GM12878 (cell line): Measurements from ENCODE around the gene ULK4. TPM values are rescaled to one million over a fixed set of nuclear protein-coding genes. Genes with fewer than 3 reads are reported as not detected.
A peak's percentile ranks its signal among the peaks of the same experiment; 100 is the strongest.

Experiments
- ATAC-seq: fragments of 200-7000 bp; cut with Tn5 transposase; 3 replicates; pipeline ENCODE4 v1.9.1; 2020; ENCODE audit warnings: mild to moderate bottlenecking, moderate library complexity
- BruUV-seq: library from RNA; stranded (reverse); fragments of 400-500 nt; replicated peaks from 2 replicates; lab custom pipeline; 2021; lab: Mats Ljungman, UMichigan
- CTCF ChIA-PET: fragments of 300-600 bp; sonication (Branson Sonifier 250); formaldehyde crosslinking; extraction: SDS; loops from one replicate; lab custom pipeline; 2021; ENCODE audit warnings: inconsistent platforms; lab: Yijun Ruan, JAX
- POLR2A ChIA-PET: fragments of 350-600 bp; formaldehyde crosslinking; extraction: SDS; loops from one replicate; lab custom pipeline; 2021; ENCODE audit warnings: inconsistent platforms; lab: Charles Lee
- RAD21 ChIA-PET: fragments of 300-600 bp; sonication (Branson Sonifier 250); formaldehyde crosslinking; loops from one replicate; lab custom pipeline; 2023; ENCODE audit warnings: antibody characterized with exemption; ENCODE audit not compliant: unreplicated experiment; lab: Charles Lee
- SMC1A ChIA-PET: fragments of 300-600 bp; sonication (Branson Sonifier 250); formaldehyde crosslinking; loops from one replicate; lab custom pipeline; 2023; ENCODE audit not compliant: unreplicated experiment, uncharacterized antibody; lab: Charles Lee
- DNase-seq: peaks from one replicate; pipeline ENCODE4 v3.0.0-alpha.2; 2011; ENCODE audit warnings: low read depth, low spot score
- FAIRE-seq: peaks from 3 replicates; lab custom pipeline; 2011; peaks lifted over from hg19 to GRCh38; lab: Jason Lieb, UNC
- H2AFZ ChIP-seq: 2 replicates; pipeline ENCODE4 v1.6.0; 2011; ENCODE audit warnings: low read depth, low read length, control low read depth; ENCODE audit not compliant: control insufficient read depth
- H3K27ac ChIP-seq: 2 replicates; pipeline ENCODE4 v1.5.1; 2011; ENCODE audit warnings: control low read depth; ENCODE audit not compliant: control insufficient read depth, insufficient read depth
- H3K27me3 ChIP-seq, 2 experiments: replicated peaks in 1 of 2; 2 replicates each; pipeline versions ENCODE4 v1.6.0 to v1.6.1; 2011; ENCODE audit warnings: low read length in 1 of 2; ENCODE audit not compliant: control insufficient read depth in 2 of 2, insufficient read depth in 2 of 2
- H3K36me3 ChIP-seq, 2 experiments: 2 replicates each; pipeline ENCODE4 v1.5.1; 2011; ENCODE audit warnings: low read length in 1 of 2; ENCODE audit not compliant: control insufficient read depth in 2 of 2, insufficient read depth in 2 of 2
- H3K4me1 ChIP-seq: 2 replicates; pipeline ENCODE4 v1.6.1; 2011; ENCODE audit warnings: mild to moderate bottlenecking, low read length, moderate library complexity, mixed read lengths; ENCODE audit not compliant: control insufficient read depth, insufficient read depth
- H3K4me2 ChIP-seq: 2 replicates; pipeline ENCODE4 v1.6.0; 2011; ENCODE audit warnings: control low read depth; ENCODE audit not compliant: control insufficient read depth, insufficient read depth
- H3K4me3 ChIP-seq: fragments of 200-600 bp; sonication (generic); 2 replicates; pipeline ENCODE4 v1.5.1; 2016
- H3K79me2 ChIP-seq: 2 replicates; pipeline ENCODE4 v1.6.0; 2011; ENCODE audit warnings: low read length; ENCODE audit not compliant: control insufficient read depth, insufficient read depth
- H3K9ac ChIP-seq: 2 replicates; pipeline ENCODE4 v1.8.0; 2011; ENCODE audit warnings: low read length, control low read depth, mixed read lengths; ENCODE audit not compliant: control insufficient read depth, insufficient read depth
- H3K9me3 ChIP-seq: replicated peaks from 3 replicates; pipeline ENCODE4 v1.5.1; 2011; ENCODE audit warnings: mild to moderate bottlenecking, low read length; ENCODE audit not compliant: control insufficient read depth, insufficient read depth
- H4K20me1 ChIP-seq: 2 replicates; pipeline ENCODE4 v1.6.0; 2011; ENCODE audit not compliant: control insufficient read depth, insufficient read depth
- JUNB ChIP-seq: IDR thresholded peaks from 2 replicates; pipeline ENCODE4 v1.6.1; 2016; ENCODE audit warnings: antibody characterized with exemption, mild to moderate bottlenecking
- KLF5 ChIP-seq: fragments of 450-650 bp; IDR thresholded peaks from 2 replicates; pipeline ENCODE4 v1.6.1; 2014; ENCODE audit warnings: mild to moderate bottlenecking; ENCODE audit not compliant: partially characterized antibody
- MEF2B ChIP-seq: fragments of 450-650 bp; IDR thresholded peaks from 2 replicates; pipeline ENCODE4 v1.6.1; 2018; ENCODE audit warnings: mild to moderate bottlenecking, moderate library complexity; ENCODE audit not compliant: partially characterized antibody, poor library complexity, severe bottlenecking
- NR2C2 ChIP-seq: IDR thresholded peaks from 2 replicates; pipeline ENCODE4 v1.6.1; 2011; ENCODE audit warnings: borderline replicate concordance, low read depth; ENCODE audit not compliant: control insufficient read depth, insufficient read length
- RUNX3 ChIP-seq: IDR thresholded peaks from 2 replicates; pipeline ENCODE4 v1.6.1; 2012; ENCODE audit warnings: low read length, inconsistent platforms
- WGBS: methylation state at CpG from one replicate; pipeline ENCODE4 v1.1.6; 2016; ENCODE audit warnings: low lambda C conversion rate; ENCODE audit not compliant: insufficient replicate concordance, insufficient coverage; ENCODE audit errors: missing lambda C conversion rate; 5-methylcytosine and 5-hydroxymethylcytosine counted together
- in situ Hi-C: fragments of 300-500 bp; cut with MboI; formaldehyde crosslinking; loops from 9 replicates; pipeline ENCODE4 v1.14.3; 2018; ENCODE audit warnings: mixed read lengths
- intact Hi-C: fragments of 100-400 bp; cut with micrococcal nuclease; formaldehyde crosslinking; loops from one replicate; pipeline ENCODE4 v1.14.2; 2022; ENCODE audit not compliant: unreplicated experiment
- polyA plus RNA-seq, 11 experiments: library from polyadenylated mRNA; depleted of rRNA in 4 of 11; unstranded in 6 of 11; stranded (reverse) in 5 of 11; fragments of >200 nt; fragmentation: Nextera tagmentation in 4 of 11; fragmentation: Illumina TruSeq in 1 of 11; extraction: Ambion mirVana in 4 of 11; extraction: Trizol in 1 of 11; gene quantifications; 1 replicate in 1 of 11; 2 replicates in 10 of 11; pipeline versions ENCODE4 v1.2.1 to v1.2.3, GENCODE V29; 2011 to 2016; ENCODE audit warnings: inconsistent platforms in 2 of 11, missing spikeins in 2 of 11, low read depth in 1 of 11
- total RNA-seq, 4 experiments: library from RNA; depleted of rRNA in 3 of 4; stranded (reverse); fragments of >200 nt in 3 of 4; fragmentation: Illumina TruSeq in 1 of 4; extraction: Trizol in 1 of 4; gene quantifications; 2 replicates each; pipeline versions ENCODE4 v1.2.1 to v1.2.3, GENCODE V29; 2013 to 2021
- TF ChIP-seq, protein P1 (sequence below): fragments of 450-650 bp; IDR thresholded peaks from 2 replicates; pipeline ENCODE4 v1.6.1; 2016; ENCODE audit warnings: mild to moderate bottlenecking

ULK4 gene
- total and polyA plus RNA-seq, 10 of the 15 experiments (the other 5 are each of a cell fraction or from before 2014, with no cell fraction given): 3.5 to 7.6 (median 6.3) TPM

DNA sequence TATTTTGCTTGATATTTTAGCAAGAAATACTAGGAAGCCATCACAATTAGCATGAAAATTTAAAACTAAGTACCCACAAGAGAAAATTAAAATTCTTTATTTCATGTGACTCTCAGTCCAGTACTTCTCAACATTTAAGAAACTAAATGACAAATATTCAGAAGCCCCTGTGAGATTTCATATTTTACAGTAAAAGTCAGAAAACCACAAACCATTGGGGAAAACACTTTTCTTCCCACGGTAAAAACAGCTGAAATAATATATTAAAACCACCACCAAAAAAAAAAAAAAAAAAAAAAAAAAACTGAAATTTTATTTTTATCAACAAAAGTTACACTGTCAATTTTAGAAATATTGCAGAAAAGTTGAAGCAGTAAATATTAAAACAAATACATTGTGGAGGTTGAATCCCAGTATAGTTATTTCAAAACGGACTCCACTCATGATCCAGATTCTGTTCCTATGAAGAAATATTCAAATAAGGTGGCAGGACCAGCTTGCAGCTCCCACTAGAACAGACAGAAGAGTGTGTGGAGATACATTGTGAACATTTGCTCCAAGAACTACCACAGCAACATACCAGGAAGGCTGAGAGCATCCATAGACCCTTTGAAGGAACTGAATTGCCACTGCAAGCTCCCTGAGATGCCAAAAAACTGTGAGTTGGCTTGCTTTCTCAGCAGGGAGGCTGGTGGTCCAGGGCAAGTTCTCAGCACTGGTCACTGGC is 454.4 kb downstream of the ULK4 start:
- no peak overlapping the region; the same call in 1 of the 2 replicates for H3K27ac ChIP-seq
- H3K36me3 ChIP-seq: no peaks in the 10 kb centered on the region
- H3K27me3 ChIP-seq: no peaks in the 10 kb centered on the region
- FAIRE-seq (peak; percentile 49), ATAC-seq (no peak), DNase-seq (no peak)
- no peak overlapping the region for H3K4me3 ChIP-seq
- no peaks in the 10 kb centered on the region for H3K79me2 ChIP-seq
- no TSS peak for BruUV-seq
- no peaks in the 10 kb centered on the region for H3K4me1 ChIP-seq
- ChIA-PET POLR2A (interaction anchor here (0.6 kb wide), 1 partner anchor 184 kb away, joined by 5 read pairs; no protein-coding TSS in a partner anchor), RAD21 (interaction anchor here (1.0 kb wide), 1 partner anchor 930 kb away, joined by 3 read pairs; no protein-coding TSS in a partner anchor), CTCF (no interaction called here), SMC1A (no interaction called here)
- H3K4me2 ChIP-seq: no peak overlapping the region
- intact Hi-C loops: no loop called here
- H3K9me3 ChIP-seq: peaks cover 7% of the 10 kb centered on the region; the same call in 2 of the 3 replicates
- H4K20me1 ChIP-seq: no peaks in the 10 kb centered on the region
- TF ChIP-seq MEF2B (peak; percentile 33), RUNX3 (peak; percentile 39; the same call in 1 of the 2 replicates), NR2C2 (no peak)
- in situ Hi-C loops: no loop called here
- no peak overlapping the region for H3K9ac ChIP-seq
- WGBS: 20% methylated on average over 2 of the region's 2 CpGs
- peak overlapping the region; percentile 31 for H2AFZ ChIP-seq

DNA sequence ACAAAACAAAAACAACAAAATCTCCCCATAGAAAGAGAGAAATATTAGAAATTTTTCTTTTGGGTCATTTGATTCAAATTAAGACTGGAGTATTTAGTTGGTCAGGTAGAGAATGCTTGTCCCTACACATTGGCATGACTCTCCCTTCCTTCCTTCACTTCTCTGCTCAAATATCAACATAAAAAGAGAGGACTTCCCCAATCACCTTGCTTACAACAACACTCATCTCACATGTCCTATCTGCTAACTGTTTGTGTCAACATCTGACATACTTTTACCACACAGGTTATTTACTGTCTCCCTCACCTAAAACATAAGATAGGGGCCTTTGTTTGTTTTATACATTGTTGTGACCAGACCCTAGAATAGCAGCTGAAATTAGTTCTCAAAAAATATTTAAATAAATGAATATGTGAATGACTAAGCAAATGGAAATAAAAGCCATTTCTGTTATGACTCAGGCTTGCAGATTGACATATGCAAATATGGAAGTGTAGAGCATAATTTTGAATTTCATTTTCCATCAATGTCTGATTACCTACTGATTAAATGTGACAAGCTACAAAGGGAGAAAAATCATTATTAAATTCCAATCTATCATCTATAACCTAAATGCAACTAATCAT is 457.8 kb downstream of the ULK4 start:
- H3K4me2 ChIP-seq: no peak overlapping the region
- in situ Hi-C loops: no loop called here
- ATAC-seq: no peak; the same call in 2 of the 3 replicates
- no peak for FAIRE-seq
- no TSS peak for BruUV-seq
- TF ChIP-seq JUNB (peak; percentile 70), KLF5 (no peak)
- TF ChIP-seq, protein P1, sequence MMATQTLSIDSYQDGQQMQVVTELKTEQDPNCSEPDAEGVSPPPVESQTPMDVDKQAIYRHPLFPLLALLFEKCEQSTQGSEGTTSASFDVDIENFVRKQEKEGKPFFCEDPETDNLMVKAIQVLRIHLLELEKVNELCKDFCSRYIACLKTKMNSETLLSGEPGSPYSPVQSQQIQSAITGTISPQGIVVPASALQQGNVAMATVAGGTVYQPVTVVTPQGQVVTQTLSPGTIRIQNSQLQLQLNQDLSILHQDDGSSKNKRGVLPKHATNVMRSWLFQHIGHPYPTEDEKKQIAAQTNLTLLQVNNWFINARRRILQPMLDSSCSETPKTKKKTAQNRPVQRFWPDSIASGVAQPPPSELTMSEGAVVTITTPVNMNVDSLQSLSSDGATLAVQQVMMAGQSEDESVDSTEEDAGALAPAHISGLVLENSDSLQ: peak; percentile 54; the same call in 1 of the 2 replicates
- TF ChIP-seq, all 136 proteins: peak for 2
- POLR2A ChIA-PET: no interaction called here
- Histone ChIP-seq H3K36me3 (no peaks in the 10 kb centered on the region), H2AFZ (no peak overlapping the region), H3K4me3 (no peak overlapping the region), H3K9ac (no peak overlapping the region), H4K20me1 (no peaks in the 10 kb centered on the region), H3K27ac (no peak overlapping the region), H3K9me3 (peaks cover 7% of the 10 kb centered on the region; the same call in 1 of the 3 replicates), H3K27me3 (no peaks in the 10 kb centered on the region), H3K4me1 (no peaks in the 10 kb centered on the region), H3K79me2 (no peaks in the 10 kb centered on the region)
- intact Hi-C loops: no loop called here
- CTCF ChIA-PET: no interaction called here
- no peak for DNase-seq
- RAD21 ChIA-PET: no interaction called here
- SMC1A ChIA-PET: interaction anchor here (2.0 kb wide), 1 partner anchor 26 kb away, joined by 5 read pairs; no protein-coding TSS in a partner anchor
